DMS53 (cell line): ENCODE results near the gene C20orf173.
A peak's percentile ranks its signal among the peaks of the same experiment; 100 is the strongest.
"Not testable (repeated sequence)": the region's sequence is repeated elsewhere in the genome, so short reads cannot be mapped to it uniquely, and the experiment has no call there.

Experiments
- DNase-seq: peaks from one replicate; lab custom pipeline; 2025; lab: John Stamatoyannopoulos, UW

C20orf173 gene

GRCh38 chr20:35546127-35546526 is 16.7 kb upstream of the C20orf173 start:
- no peak for DNase-seq

DNA sequence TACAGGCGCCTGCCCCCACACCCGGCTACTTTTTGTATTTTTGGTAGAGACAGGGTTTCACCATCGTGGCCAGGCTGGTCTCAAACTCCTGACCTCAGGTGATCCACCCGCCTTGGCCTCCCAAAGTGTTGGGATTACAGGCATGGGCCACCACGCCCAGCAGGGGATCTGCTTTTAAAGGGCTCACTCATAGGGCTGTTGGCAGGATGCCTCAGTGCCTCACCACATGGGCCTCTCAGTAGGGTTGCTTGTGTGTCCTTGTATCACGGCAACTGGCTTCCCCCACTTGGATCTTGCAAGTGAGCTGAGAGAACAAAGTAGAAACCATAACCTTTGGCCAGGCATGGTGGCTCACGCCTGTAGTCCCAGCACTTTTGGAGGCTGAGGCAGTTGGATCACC is 15.5 kb upstream of the C20orf173 start:
- DNase-seq, result not testable (repeated sequence)

- DNase-seq, result no peak
These were observed 15.0 kb upstream of the C20orf173 start for GRCh38 chr20:35544436-35544835.

- DNase-seq, result no peak
These were observed 13.5 kb upstream of the C20orf173 start for GRCh38 chr20:35542990-35543389.

DNA sequence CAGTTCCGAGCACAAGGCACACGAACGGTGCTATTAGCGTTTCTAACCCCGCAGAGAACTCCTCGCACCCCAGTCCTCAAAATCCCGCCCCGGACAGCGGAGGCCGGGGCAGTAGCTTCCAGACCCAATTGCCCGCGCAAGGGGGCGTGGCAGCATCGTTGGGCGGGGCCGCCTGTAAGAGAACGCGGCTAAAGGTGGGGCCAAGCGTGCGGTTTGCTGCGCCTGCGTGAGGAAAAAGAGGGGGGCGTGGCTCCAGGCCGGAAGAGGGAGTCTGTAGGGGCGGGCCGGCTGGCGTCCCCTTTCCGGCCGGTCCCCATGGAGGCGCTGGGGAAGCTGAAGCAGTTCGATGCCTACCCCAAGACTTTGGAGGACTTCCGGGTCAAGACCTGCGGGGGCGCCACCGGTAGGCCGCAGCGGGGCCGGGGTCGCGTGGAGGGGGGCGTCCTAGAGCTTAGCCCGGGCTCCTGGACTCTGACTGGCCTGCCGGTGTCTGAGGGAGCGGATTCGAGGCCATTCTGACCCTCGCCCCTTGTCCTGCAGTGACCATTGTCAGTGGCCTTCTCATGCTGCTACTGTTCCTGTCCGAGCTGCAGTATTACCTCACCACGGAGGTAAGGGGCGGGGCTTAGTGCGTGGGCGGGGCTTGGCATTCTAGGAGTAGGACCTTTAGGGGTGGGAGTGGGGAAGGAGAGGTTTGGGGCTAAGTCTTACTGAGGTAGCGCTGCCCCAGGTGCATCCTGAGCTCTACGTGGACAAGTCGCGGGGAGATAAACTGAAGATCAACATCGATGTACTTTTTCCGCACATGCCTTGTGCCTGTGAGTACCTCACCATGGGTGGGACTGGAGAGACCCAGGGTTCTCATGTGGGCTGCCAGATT is 12.6 kb upstream of the C20orf173 start, which contains the start of gene ERGIC3:
Gene ERGIC3, plus strand, starts transcription at position 296 of the 880 bp plus-strand sequence. Its CDS starts 20 bp downstream, at position 316.
- DNase-seq, result peak; percentile 98

- DNase-seq, result peak; percentile 66
These were observed 11.8 kb upstream of the C20orf173 start for GRCh38 chr20:35541118-35541782.

- peak; percentile 98 for DNase-seq
These were observed 10.3 kb upstream of the C20orf173 start for GRCh38 chr20:35539756-35540212.

DNA sequence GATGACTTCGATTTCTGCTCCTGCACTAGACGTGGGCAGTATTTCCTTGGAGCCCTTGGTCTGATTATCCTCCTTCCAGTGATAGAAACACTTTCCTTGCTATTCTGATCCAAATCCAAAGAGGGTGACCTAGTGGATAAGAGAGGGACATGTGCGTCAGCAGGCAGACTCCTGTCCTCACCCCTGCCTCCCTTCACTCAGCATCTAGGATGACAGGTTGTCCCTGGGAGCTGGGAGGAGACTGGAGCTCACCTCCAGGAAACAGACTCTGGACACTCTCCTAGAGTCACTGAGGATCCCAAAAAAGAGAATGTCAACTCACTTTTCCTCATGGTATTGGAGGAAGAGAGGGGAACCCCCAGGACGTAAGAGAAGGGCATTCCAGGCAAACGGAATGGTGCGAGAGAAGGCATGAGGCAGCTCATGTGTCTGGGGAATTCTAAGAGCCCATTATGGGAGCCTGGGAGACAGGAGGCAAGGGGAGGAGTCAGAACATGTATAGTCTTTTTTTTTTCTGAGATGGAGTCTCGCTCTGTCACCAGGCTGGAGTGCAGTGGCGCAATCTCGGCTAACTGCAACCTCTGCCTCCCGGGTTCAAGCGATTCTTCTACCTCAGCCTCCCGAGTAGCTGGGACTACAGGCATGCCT is 2.2 kb downstream of the C20orf173 start:
- DNase-seq, result no peak

GRCh38 chr20:35525639-35526038 is 3.8 kb downstream of the C20orf173 start:
- DNase-seq, result no peak

DNA sequence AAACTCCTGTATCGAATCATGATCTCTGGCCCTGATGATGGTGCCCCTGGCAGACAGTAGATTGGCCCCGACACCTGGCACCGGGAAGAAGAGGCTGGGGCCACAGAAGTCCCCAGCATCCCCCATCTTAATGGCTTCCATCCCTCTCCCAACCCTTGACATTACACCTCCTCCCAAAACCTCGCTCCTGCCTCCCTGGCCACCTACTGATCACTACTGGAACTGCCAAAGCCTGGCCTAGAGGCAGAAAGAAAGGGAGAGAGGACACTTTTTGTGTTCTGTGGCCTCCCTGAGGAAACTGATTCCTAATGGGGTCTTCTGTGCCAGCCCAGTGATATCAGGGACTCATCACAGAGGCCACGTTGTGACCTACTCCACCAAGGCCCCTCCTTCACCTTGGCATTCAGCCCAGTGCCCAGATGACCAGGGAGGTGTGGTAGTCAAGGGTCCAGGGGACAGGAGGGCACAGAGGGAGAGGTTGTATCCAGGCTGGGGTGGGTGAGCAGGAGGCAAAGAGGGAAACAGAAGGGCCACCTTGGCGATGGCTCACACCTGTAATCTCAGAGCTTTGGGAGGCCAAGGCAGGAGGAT is 6.1 kb downstream of the C20orf173 start:
- DNase-seq, result peak; percentile 61

DNA sequence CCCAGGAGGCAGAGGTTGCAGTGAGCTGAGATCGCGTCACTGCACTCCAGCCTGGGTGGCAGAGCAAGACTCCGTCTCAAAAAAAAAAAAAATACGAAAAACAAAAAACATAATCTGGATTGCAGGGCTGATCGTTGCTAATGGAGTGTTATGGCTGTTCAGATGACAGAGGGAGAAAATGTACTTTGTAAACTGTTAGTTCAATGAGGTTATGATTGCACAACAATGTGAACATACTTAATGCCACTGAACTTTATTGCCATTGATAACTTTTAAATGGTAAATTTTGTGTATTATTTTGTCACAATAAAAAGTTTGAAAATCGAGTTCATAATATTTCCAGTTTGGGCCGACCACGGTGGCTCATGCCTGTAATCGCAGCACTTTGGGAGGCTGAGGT is 10.5 kb downstream of the C20orf173 start:
- no peak for DNase-seq

- DNase-seq, result not testable (repeated sequence)
These were observed 11.7 kb downstream of the C20orf173 start for GRCh38 chr20:35517767-35518166.

DNA sequence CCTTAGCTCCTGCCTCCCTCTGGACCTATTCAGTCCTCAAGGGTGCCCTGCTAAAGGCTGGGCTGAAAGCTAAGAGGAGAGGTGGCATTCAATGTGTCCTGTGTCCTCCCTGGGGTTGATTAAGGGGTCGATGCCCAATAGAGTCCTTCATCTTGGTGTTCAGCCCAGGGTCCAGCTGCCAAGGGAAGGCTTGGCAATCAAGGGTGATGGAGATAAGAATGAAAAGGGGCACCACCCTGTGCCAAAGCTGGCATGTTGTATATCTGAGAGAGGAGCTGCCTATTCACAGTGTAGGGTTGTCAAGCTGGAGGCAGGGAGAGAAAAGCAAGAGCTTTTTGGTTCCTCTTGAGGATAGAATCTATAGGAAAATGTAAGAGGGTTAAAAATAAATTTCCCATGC is 12.3 kb downstream of the C20orf173 start:
- DNase-seq, result no peak

GRCh38 chr20:35515949-35516645 is 13.4 kb downstream of the C20orf173 start:
- DNase-seq, result no peak

DNA sequence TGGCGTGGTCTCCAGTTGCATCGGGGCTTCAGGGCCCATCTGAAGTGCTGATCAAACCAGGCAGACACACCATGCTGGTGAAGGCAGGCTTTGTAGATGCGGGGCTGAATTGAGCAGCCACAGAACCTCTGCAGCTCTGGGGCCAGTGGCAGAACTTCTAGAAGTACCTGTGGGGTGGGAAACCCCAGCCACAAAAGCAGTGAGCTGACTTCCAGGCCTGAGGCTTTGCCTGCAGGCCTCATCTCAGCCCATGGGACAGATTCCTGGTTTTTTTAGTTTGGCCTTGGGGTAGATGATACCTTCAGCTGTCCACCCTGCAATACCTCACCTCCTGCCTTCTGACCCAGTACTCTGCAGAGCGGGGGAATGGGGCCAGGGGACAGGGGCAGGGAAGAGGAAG is 14.1 kb downstream of the C20orf173 start:
- DNase-seq, result no peak

DNA sequence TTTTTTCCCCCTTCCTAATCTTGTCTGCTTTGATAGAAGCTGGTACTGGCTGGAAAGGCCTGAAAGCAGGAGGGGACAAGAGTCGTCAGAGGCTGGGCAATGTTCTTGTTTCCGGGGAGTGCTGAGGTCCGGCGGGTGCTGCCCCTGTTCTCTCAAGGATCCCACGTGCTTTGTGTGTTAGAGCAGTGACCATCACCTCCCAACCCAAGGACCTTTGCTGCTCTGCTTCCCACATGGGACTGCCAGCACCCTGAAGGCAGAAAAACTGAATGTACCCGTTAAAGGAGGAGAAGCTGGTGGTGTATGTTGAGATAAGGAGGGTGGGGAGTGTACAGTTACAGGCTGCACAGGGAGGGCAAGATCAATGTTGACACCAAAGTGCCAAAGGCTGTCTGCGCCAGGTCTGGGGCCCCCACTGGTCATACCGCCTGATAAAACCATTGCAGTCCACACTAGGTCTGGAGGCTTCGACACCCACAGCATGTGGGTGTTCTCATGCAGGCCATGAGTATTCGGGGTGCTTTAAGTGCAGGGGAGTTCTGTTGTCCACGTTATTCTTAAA is 15.0 kb downstream of the C20orf173 start:
- no peak for DNase-seq

- peak; percentile 64 for DNase-seq
These were observed 17.5 kb downstream of the C20orf173 start for GRCh38 chr20:35511814-35512420.

DNA sequence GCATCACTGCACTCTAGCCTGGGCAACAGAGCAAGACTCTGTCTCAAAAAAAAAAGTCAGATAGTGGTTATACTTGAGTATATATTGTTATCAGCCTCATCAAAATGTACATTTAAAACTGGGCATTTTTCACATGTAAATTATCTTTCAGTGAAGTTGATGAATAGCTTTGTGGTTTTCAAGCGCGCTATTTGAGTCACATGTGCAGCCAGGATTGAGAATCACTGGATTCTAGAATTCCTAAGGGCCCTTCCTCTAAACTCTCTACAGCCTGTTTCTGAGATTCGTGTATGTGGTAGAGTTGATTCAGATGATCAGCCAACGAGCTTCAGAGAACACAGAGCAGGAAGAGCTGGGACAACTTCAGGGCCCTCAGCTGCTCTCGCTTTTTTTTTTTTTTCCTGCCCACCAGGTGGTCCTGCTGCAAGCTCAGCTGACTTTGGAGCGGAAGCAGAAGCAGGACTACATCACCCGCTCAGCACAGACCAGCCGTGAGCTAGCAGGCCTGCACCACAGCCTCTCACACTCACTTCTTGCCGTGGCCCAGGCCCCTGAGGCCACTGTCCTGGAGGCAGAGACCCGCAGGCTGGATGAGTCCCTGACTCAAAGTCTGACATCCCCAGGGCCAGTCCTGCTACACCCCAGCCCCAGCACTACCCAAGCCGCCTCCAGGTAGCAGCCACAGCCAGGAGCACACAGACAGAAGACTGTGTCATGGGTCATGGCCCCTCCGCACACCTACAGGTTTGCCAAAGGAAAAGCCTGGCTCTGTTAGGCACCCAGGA is 18.3 kb downstream of the C20orf173 start:
- DNase-seq, result no peak

DNA sequence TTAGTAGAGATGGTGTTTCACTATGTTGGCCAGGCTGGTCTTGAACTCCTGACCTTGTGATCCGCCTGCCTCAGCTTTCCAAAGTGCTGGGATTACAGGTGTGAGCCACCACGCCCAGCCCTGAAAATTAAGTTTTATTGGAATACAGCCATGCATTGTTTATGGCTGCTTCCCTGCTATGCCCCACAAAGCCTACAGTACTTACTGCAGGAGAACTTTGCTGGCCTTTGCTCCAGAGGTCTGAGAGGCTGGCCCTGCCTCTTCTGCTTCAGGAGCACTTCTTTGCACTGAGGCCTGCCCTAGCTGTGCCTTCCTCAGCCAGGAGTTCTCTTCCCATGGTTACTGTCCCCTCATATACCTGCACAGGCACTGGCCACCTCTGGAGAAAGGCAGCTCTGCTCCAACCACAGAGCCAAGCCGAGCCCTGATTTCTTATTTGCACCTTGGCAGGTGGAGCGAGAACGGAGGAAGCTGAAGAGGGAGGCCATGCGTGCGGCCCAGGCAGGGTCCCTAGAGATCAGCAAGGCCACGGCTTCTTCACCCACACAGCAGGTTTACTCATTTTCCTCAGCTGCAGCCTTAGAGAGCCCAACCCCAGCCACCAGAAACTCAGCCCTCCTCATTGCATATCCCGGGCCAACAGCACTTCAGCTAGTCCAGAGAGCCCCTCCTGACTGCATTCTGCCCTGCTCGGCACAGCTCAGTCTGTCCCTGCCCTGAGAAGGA is 20.8 kb downstream of the C20orf173 start:
- DNase-seq, result no peak
